ENCODE measurements around the gene FREY1.

GRCh38 chr11:45924927-45925326 is 17.9 kb upstream of the FREY1 start:
- TF ChIP-seq CTCF (conservative IDR thresholded peaks at IDR 0.05), result no peak
- no peak for TF ChIP-seq EZH2 (IDR thresholded peaks at IDR 0.05; ENCODE audit: low read depth)

All from PC-9 (cell line).